Esophagus squamous epithelium (tissue), 4 donors: ENCODE results near the gene LRRC49.

Source experiments
- CTCF ChIP-seq, 6 experiments: fragments of 450-650 bp in 4 of 6; fragments of 200-600 bp in 2 of 6; sonication (generic) in 2 of 6; IDR thresholded peaks; one replicate each; pipeline ENCODE4 v1.5.1; 2016 to 2019; ENCODE audit warnings: antibody characterized with exemption in 6 of 6, mild to moderate bottlenecking in 4 of 6, moderate library complexity in 4 of 6
- POLR2A ChIP-seq, 4 donors: fragments of 450-650 bp; IDR thresholded peaks; one replicate each; pipeline ENCODE4 v1.6.1; 2017; ENCODE audit warnings: antibody characterized with exemption in 4 of 4, mild to moderate bottlenecking in 4 of 4, moderate library complexity in 3 of 4

GRCh38 chr15:70851889-70852288, 40.7 kb upstream of the LRRC49 start:
- no peak for TF ChIP-seq CTCF (IDR thresholded peaks at IDR 0.05)
- no peak for TF ChIP-seq POLR2A (IDR thresholded peaks at IDR 0.05)
